Activated CD4-positive, alpha-beta T cell treated with anti-CD3 and anti-CD28 coated beads for 36 hours (primary cell): Measurements from ENCODE around the gene LHX4. TPM values are rescaled to one million over a fixed set of nuclear protein-coding genes. Genes with fewer than 3 reads are reported as not detected.

Source experiments
- ATAC-seq: fragments of 200-7000 bp; cut with Tn5 transposase; one replicate; pipeline ENCODE4 v1.10.0; 2021; ENCODE audit warnings: mild to moderate bottlenecking, moderate library complexity
- CTCF ChIA-PET: fragments of 350-600 bp; sonication (Branson Sonifier 250); formaldehyde crosslinking; loops from one replicate; lab custom pipeline; 2021; ENCODE audit warnings: antibody characterized with exemption; lab: Charles Lee
- POLR2A ChIA-PET: fragments of 350-600 bp; sonication (Branson Sonifier 250); formaldehyde crosslinking; loops from one replicate; lab custom pipeline; 2021; ENCODE audit warnings: antibody characterized with exemption, inconsistent platforms; lab: Charles Lee
- DNase-seq: peaks from one replicate; pipeline ENCODE4 v3.0.0-alpha.2; 2020
- H3K27ac Mint-ChIP-seq: one replicate; pipeline ENCODE4 v1.8.0; 2021; ENCODE audit warnings: mixed read lengths
- H3K27me3 Mint-ChIP-seq: one replicate; pipeline ENCODE4 v1.8.0; 2021; ENCODE audit warnings: mixed read lengths
- H3K36me3 Mint-ChIP-seq: one replicate; pipeline ENCODE4 v1.8.0; 2021; ENCODE audit warnings: low read depth, mixed read lengths
- H3K4me1 Mint-ChIP-seq: one replicate; pipeline ENCODE4 v1.8.0; 2021; ENCODE audit warnings: mixed read lengths
- H3K4me3 Mint-ChIP-seq: one replicate; pipeline ENCODE4 v1.8.0; 2021; ENCODE audit warnings: mild to moderate bottlenecking, moderate library complexity, mixed read lengths
- H3K9me3 Mint-ChIP-seq: one replicate; pipeline ENCODE4 v1.8.0; 2021; ENCODE audit warnings: low read depth, mixed read lengths
- intact Hi-C, 2 experiments: fragments of 100-400 bp; cut with DNase I in 1 of 2; cut with micrococcal nuclease in 1 of 2; formaldehyde crosslinking; loops; one replicate each; pipeline versions ENCODE4 v1.14.2 to v1.15.1; 2022 to 2024; cut with DNase I, micrococcal nuclease
- total RNA-seq, 2 experiments: library from RNA; stranded (reverse); gene quantifications; one replicate each; pipeline ENCODE4 v1.2.3, GENCODE V29; 2021

The LHX4 gene
- total RNA-seq, 2 experiments from 2014 or later: not detected

DNA sequence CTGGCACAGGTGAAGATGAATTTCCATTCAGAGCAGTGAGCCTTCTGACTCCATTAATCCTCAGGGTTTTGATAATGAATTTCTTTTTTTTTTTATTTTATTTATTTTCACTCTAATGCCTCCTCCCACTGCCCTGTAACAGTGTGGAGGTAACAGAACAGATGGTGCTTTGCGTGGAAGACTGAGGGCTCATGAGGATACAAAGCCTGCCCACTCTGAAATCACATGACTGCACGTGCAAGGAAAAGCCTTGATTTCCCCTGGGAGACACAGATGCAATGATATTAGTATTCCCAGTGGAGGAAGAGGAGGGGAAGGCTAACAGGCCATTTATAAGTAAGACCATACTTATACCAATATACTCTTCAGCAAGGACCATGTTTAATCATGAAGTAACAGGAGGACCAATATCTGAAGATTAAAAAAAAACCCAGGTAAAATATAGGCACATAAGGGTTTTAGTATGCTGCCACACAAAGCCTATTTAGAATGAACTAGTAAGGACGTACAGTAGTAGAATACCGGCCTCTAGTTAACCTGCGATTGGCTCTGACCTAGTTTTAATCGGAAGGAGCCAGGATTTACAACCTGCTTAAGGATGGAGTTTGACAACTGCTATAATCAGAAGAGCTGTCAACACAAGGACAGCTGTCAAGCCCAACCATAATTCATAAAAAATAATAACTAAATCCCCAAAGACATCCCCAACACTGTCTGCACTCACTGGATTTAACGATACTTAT is 69.6 kb downstream of the LHX4 start:
- H3K9me3 Mint-ChIP-seq: no peaks in the 10 kb centered on the region
- intact Hi-C loops: no loop called here
- H3K27me3 Mint-ChIP-seq: no peaks in the 10 kb centered on the region
- CTCF ChIA-PET: no interaction called here
- no peak overlapping the region for H3K27ac Mint-ChIP-seq
- ATAC-seq (no peak), DNase-seq (no peak)
- POLR2A ChIA-PET: no interaction called here
- peaks cover 15% of the 10 kb centered on the region for H3K4me1 Mint-ChIP-seq
- peaks cover 19% of the 10 kb centered on the region for H3K36me3 Mint-ChIP-seq
- no peak overlapping the region for H3K4me3 Mint-ChIP-seq

DNA sequence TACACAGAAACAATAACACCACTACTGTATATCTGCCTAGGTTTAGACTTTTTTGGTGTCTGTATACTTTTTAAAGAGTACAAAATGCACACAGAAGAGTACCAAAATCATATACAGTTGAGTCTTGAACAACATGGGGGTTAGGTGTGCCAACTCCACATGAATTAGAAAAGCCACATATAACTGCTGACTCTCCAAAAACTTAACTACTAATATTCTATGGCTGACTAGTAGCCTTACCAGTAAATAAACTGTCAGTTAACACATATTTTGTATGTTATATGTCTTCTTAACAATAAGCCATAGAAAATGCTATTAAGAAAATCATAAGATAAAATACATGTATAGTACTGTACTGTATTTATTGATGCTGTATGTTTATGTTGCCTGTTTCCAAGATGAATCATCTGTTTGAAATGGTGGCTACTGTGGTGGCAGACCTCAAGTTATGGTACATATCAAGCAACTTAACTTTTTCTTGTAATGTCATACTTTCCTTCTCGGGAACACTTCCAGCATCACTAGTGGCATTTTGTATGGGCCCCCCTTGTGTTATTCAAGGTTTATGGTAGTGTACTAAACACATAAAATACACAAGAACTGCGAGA is 71.2 kb downstream of the LHX4 start:
- CTCF ChIA-PET: no interaction called here
- no peaks in the 10 kb centered on the region for H3K27me3 Mint-ChIP-seq
- H3K4me1 Mint-ChIP-seq: peaks cover 9% of the 10 kb centered on the region
- no peak overlapping the region for H3K4me3 Mint-ChIP-seq
- POLR2A ChIA-PET: no interaction called here
- H3K27ac Mint-ChIP-seq: no peak overlapping the region
- no peaks in the 10 kb centered on the region for H3K9me3 Mint-ChIP-seq
- intact Hi-C loops: no loop called here
- peaks cover 17% of the 10 kb centered on the region for H3K36me3 Mint-ChIP-seq
- no peak for DNase-seq
- no peak for ATAC-seq

- Mint-ChIP-seq H3K4me3 (no peak overlapping the region), H3K36me3 (peaks cover 45% of the 10 kb centered on the region), H3K27ac (no peak overlapping the region), H3K4me1 (no peaks in the 10 kb centered on the region), H3K27me3 (no peaks in the 10 kb centered on the region), H3K9me3 (peaks cover 10% of the 10 kb centered on the region)
- intact Hi-C loops: no loop called here
- CTCF ChIA-PET: interaction anchor here (0.9 to 1.1 kb wide), 2 partner anchors 17 to 47 kb away, joined by 3 to 4 read pairs; no protein-coding TSS in a partner anchor
- DNase-seq (no peak), ATAC-seq (no peak)
- POLR2A ChIA-PET: no interaction called here
Measured at GRCh38 chr1:180309338-180309737, 79.3 kb downstream of the LHX4 start.

- peaks cover 43% of the 10 kb centered on the region for H3K36me3 Mint-ChIP-seq
- CTCF ChIA-PET: interaction anchor here (0.9 kb wide), 1 partner anchor 16 kb away, joined by 3 read pairs; no protein-coding TSS in a partner anchor
Measured at GRCh38 chr1:180310095-180310494, 80.0 kb downstream of the LHX4 start.

DNA sequence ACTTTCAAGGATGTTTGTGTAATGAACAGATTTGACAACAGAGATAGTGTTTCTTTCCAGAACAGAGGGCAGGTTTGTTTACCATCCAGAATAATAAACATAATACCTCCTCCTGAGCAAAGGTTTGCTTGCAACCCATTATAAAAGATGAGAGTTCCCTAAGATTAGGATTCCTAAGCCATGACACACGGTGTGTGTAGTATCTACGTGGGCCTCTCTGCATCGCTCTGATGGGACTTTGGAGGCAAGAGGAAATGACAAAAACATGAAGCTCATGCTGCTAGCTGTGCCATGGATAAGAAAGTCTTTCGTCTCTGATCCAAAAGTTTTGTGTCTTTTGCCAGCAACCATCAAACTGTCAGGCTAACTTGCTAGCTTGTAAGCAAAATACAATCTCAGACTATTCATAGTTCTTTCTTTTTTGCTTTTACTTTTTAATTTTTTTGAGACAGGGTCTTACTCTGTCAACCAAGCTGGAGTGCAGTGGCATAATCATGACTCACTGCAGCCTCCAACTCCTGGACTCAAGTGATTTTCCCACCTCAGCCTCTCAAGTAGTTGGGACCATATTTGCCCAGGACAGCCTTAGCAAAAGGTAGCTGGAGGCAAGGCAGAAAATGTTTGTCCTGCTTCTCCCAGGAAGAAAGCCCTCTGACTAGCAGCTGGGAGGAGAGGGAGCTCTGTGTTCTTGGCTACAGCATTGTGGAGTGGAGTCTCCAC is 81.1 kb downstream of the LHX4 start:
- ChIA-PET CTCF (no interaction called here), POLR2A (no interaction called here)
- peaks cover under 1% of the 10 kb centered on the region for H3K4me1 Mint-ChIP-seq
- no peak overlapping the region for H3K4me3 Mint-ChIP-seq
- no peaks in the 10 kb centered on the region for H3K27me3 Mint-ChIP-seq
- H3K27ac Mint-ChIP-seq: no peak overlapping the region
- DNase-seq: no peak
- H3K36me3 Mint-ChIP-seq: peaks cover 39% of the 10 kb centered on the region
- no peak for ATAC-seq
- intact Hi-C loops: no loop called here
- H3K9me3 Mint-ChIP-seq: peaks cover 10% of the 10 kb centered on the region

More at GRCh38 chr1:180310095-180310494, 80.0 kb downstream of the LHX4 start:
- Mint-ChIP-seq H3K9me3 (peaks cover 10% of the 10 kb centered on the region), H3K4me1 (no peaks in the 10 kb centered on the region), H3K27ac (no peak overlapping the region), H3K27me3 (no peaks in the 10 kb centered on the region), H3K4me3 (no peak overlapping the region)
- no peak for DNase-seq
- POLR2A ChIA-PET: no interaction called here
- intact Hi-C loops: no loop called here
- no peak for ATAC-seq

DNA sequence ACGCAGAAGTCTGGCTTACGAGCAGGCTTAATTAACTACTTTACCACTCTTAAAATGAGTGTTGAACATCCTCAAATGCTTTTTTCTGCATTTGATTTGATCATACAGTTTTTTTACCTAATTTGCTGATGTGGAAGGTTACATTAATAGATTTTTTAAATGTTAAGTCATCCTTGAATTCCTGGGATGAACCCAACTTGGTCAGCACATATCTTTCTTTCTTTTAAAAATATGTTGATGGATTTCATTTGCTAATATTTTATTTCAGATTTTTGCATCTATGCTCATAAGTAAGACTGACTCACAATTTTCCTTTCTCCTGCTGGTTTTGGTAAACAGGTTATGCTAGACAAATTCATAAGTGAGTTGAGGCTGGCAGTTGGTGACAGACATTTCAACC is 82.9 kb downstream of the LHX4 start:
- no peak overlapping the region for H3K4me3 Mint-ChIP-seq
- ChIA-PET CTCF (interaction anchor here (0.6 to 0.8 kb wide), 3 partner anchors 16 to 522 kb away, joined by 3 read pairs; no protein-coding TSS in a partner anchor), POLR2A (no interaction called here)
- no peak overlapping the region for H3K27ac Mint-ChIP-seq
- H3K9me3 Mint-ChIP-seq: peaks cover 3% of the 10 kb centered on the region
- H3K4me1 Mint-ChIP-seq: peaks cover 8% of the 10 kb centered on the region
- H3K36me3 Mint-ChIP-seq: peaks cover 29% of the 10 kb centered on the region
- H3K27me3 Mint-ChIP-seq: no peaks in the 10 kb centered on the region
- ATAC-seq (no peak), DNase-seq (no peak)
- intact Hi-C loops: no loop called here

- Mint-ChIP-seq H3K36me3 (peaks cover 16% of the 10 kb centered on the region), H3K4me1 (no peaks in the 10 kb centered on the region), H3K4me3 (no peak overlapping the region), H3K27ac (no peak overlapping the region), H3K9me3 (peaks cover 4% of the 10 kb centered on the region), H3K27me3 (no peaks in the 10 kb centered on the region)
- DNase-seq: no peak
- ChIA-PET POLR2A (no interaction called here), CTCF (no interaction called here)
- intact Hi-C loops: no loop called here
- ATAC-seq: no peak
Measured at GRCh38 chr1:180327089-180327488, 97.0 kb downstream of the LHX4 start.

Other genes starting within 250 kb of the LHX4 start
- 10 to 100 TPM; 18.3 to 31.6 TPM for gene QSOX1, start 75.4 kb upstream of the LHX4 start, total RNA-seq